CD14-positive monocyte (primary cell): ENCODE data around the gene ACTA1. TPM values are rescaled to one million over a fixed set of nuclear protein-coding genes. Genes with fewer than 3 reads are reported as not detected.
A peak's percentile ranks its signal among the peaks of the same experiment; 100 is the strongest.

Experiments used
- DNase-seq, 3 donors: peaks; one replicate each; pipeline ENCODE4 v3.0.0-alpha.2; 2011 to 2022
- H2AFZ ChIP-seq: 2 replicates; pipeline ENCODE4 v1.6.0; 2012; ENCODE audit warnings: mild to moderate bottlenecking, low read depth, low read length, inconsistent platforms; ENCODE audit not compliant: insufficient read depth, poor library complexity, severe bottlenecking
- H3K27ac ChIP-seq, 2 donors: 1 replicate in 1 of 2; 2 replicates in 1 of 2; pipeline ENCODE4 v1.5.1; 2012 to 2013; ENCODE audit warnings: low read length in 2 of 2, control low read depth in 1 of 2, inconsistent platforms in 1 of 2, low read depth in 1 of 2, mild to moderate bottlenecking in 1 of 2
- H3K27me3 ChIP-seq, 2 donors: one replicate each; pipeline versions ENCODE4 v1.6.0 to v1.6.1; 2011 to 2013; ENCODE audit warnings: low read length in 2 of 2; ENCODE audit not compliant: control insufficient read depth in 2 of 2, insufficient read depth in 2 of 2
- H3K36me3 ChIP-seq, 2 donors: replicated peaks in 1 of 2; 1 replicate in 1 of 2; 2 replicates in 1 of 2; pipeline versions ENCODE4 v1.5.1 to v1.6.1; 2012 to 2013; ENCODE audit warnings: low read length in 2 of 2, control low read depth in 1 of 2, inconsistent platforms in 1 of 2, mild to moderate bottlenecking in 1 of 2; ENCODE audit not compliant: insufficient read depth in 2 of 2, control insufficient read depth in 1 of 2
- H3K4me1 ChIP-seq, 2 donors: 1 replicate in 1 of 2; 2 replicates in 1 of 2; pipeline versions ENCODE4 v1.5.1 to v1.6.1; 2012 to 2013; ENCODE audit warnings: low read length in 2 of 2, control low read depth in 1 of 2, inconsistent platforms in 1 of 2, mild to moderate bottlenecking in 1 of 2, moderate library complexity in 1 of 2; ENCODE audit not compliant: insufficient read depth in 2 of 2, control insufficient read depth in 1 of 2
- H3K4me2 ChIP-seq: replicated peaks from 2 replicates; pipeline ENCODE3; 2012; ENCODE audit warnings: low read length, moderate library complexity, mild to moderate bottlenecking; ENCODE audit not compliant: poor library complexity, severe bottlenecking; ENCODE audit errors: extremely low read depth
- H3K4me3 ChIP-seq, 3 experiments: fragments of 200-600 bp in 1 of 3; sonication (generic) in 1 of 3; replicated peaks in 1 of 3; 1 replicate in 2 of 3; 2 replicates in 1 of 3; pipeline ENCODE4 v1.5.1; 2011 to 2013; ENCODE audit warnings: low read length in 3 of 3, mild to moderate bottlenecking in 3 of 3, control low read depth in 2 of 3, low read depth in 2 of 3, inconsistent platforms in 1 of 3, moderate library complexity in 1 of 3
- H3K79me2 ChIP-seq: 2 replicates; pipeline ENCODE4 v1.6.0; 2012; ENCODE audit warnings: mild to moderate bottlenecking, control low read depth, inconsistent platforms, low read length, moderate library complexity; ENCODE audit not compliant: insufficient read depth
- H3K9ac ChIP-seq: 2 replicates; pipeline ENCODE4 v1.6.0; 2017; ENCODE audit warnings: low read length, mild to moderate bottlenecking; ENCODE audit not compliant: insufficient read depth, poor library complexity, severe bottlenecking
- H3K9me3 ChIP-seq, 2 donors: replicated peaks in 1 of 2; 1 replicate in 1 of 2; 2 replicates in 1 of 2; pipeline versions ENCODE4 v1.5.1 to v1.6.1; 2012 to 2013; ENCODE audit warnings: low read length in 2 of 2, control low read depth in 1 of 2; ENCODE audit not compliant: control insufficient read depth in 1 of 2, insufficient read depth in 1 of 2
- H4K20me1 ChIP-seq: 2 replicates; pipeline ENCODE4 v1.6.0; 2012; ENCODE audit warnings: mild to moderate bottlenecking, low read length, control low read depth, moderate library complexity; ENCODE audit not compliant: insufficient read depth
- H3K27ac Mint-ChIP-seq, 7 donors: one replicate each; pipeline ENCODE4 v1.8.0; 2020; ENCODE audit warnings: mild to moderate bottlenecking in 7 of 7, mixed read lengths in 7 of 7, moderate library complexity in 6 of 7, inconsistent platforms in 2 of 7
- H3K27me3 Mint-ChIP-seq, 3 donors: one replicate each; pipeline ENCODE4 v1.8.0; 2021 to 2022; ENCODE audit warnings: low read depth in 3 of 3, mild to moderate bottlenecking in 3 of 3, mixed read lengths in 3 of 3, moderate library complexity in 3 of 3, inconsistent platforms in 1 of 3
- H3K36me3 Mint-ChIP-seq, 2 donors: one replicate each; pipeline ENCODE4 v1.8.0; 2020; ENCODE audit warnings: mixed read lengths in 2 of 2, inconsistent platforms in 1 of 2, mild to moderate bottlenecking in 1 of 2
- H3K4me1 Mint-ChIP-seq: one replicate; pipeline ENCODE4 v1.8.0; 2020; ENCODE audit warnings: mild to moderate bottlenecking, mixed read lengths
- H3K4me3 Mint-ChIP-seq, 2 donors: one replicate each; pipeline ENCODE4 v1.8.0; 2020; ENCODE audit warnings: mild to moderate bottlenecking in 2 of 2, mixed read lengths in 2 of 2, moderate library complexity in 1 of 2
- H3K9me3 Mint-ChIP-seq, 7 donors: one replicate each; pipeline ENCODE4 v1.8.0; 2020 to 2022; ENCODE audit warnings: mixed read lengths in 7 of 7, mild to moderate bottlenecking in 6 of 7, moderate library complexity in 6 of 7, inconsistent platforms in 2 of 7
- WGBS: methylation state at CpG from one replicate; pipeline ENCODE4 v1.1.5; 2013; ENCODE audit warnings: missing lambda C conversion rate; ENCODE audit not compliant: insufficient coverage; 5-methylcytosine and 5-hydroxymethylcytosine counted together
- intact Hi-C, 2 donors: fragments of 100-400 bp; cut with micrococcal nuclease; formaldehyde crosslinking; loops; one replicate each; pipeline versions ENCODE4 v1.15.0 to v1.15.1; 2023
- polyA plus RNA-seq, 3 donors: library from polyadenylated mRNA; depleted of rRNA in 1 of 3; unstranded in 2 of 3; stranded (reverse) in 1 of 3; fragments of 300-500 nt in 2 of 3; fragments of >200 nt in 1 of 3; fragmentation: Illumina TruSeq in 2 of 3; gene quantifications; 1 replicate in 2 of 3; 2 replicates in 1 of 3; pipeline ENCODE4 v1.2.3, GENCODE V29; 2012 to 2021
- TF ChIP-seq, protein P1 (sequence below): fragments of 200-600 bp; IDR thresholded peaks from one replicate; pipeline ENCODE4 v1.8.0; 2022; ENCODE audit warnings: antibody characterized with exemption, mild to moderate bottlenecking

ACTA1 gene
- polyA plus RNA-seq, 3 donors, result 0.72 TPM; not detected in 2

DNA sequence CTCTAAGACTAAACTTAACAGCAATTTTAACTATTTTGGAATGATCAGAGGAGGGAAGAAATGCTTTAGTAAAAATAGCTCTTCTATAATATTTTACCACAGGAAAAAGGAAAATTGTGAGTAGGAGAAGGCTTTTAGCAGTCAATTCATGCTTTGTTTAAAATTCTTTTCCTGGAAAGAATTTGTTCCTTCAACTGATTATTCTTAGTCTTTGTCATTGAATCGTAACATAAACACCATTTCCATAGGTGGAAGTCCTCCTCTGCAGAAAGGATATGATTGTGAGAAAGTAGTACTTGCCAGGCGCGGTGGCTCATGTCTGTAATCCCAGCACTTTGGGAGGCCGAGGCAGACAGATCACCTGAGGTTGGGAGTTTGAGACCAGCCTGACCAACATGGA, 11.9 kb upstream of the ACTA1 start:
- Histone ChIP-seq H4K20me1 (no peaks in the 10 kb centered on the region), H3K4me1 (no peaks in the 10 kb centered on the region), H3K36me3 (peaks cover 68 to 89% of the 10 kb centered on the region in 2 donors), H3K79me2 (no peaks in the 10 kb centered on the region), H3K4me2 (no peak overlapping the region), H3K9ac (no peak overlapping the region), H3K27me3 (no peaks in the 10 kb centered on the region), H2AFZ (no peak overlapping the region), H3K4me3 (no peak overlapping the region), H3K27ac (no peak overlapping the region), H3K9me3 (no peaks in the 10 kb centered on the region)
- Mint-ChIP-seq H3K27ac (peak overlapping the region in 2 of 7 donors; percentile 2 to 36), H3K4me3 (no peak overlapping the region), H3K9me3 (peaks cover 0 to 2% (median 0%) of the 10 kb centered on the region in 7 donors), H3K4me1 (no peaks in the 10 kb centered on the region), H3K36me3 (peaks cover 59 to 89% of the 10 kb centered on the region in 2 donors), H3K27me3 (no peaks in the 10 kb centered on the region)
- intact Hi-C loops, result no loop called here
- TF ChIP-seq, protein P1, sequence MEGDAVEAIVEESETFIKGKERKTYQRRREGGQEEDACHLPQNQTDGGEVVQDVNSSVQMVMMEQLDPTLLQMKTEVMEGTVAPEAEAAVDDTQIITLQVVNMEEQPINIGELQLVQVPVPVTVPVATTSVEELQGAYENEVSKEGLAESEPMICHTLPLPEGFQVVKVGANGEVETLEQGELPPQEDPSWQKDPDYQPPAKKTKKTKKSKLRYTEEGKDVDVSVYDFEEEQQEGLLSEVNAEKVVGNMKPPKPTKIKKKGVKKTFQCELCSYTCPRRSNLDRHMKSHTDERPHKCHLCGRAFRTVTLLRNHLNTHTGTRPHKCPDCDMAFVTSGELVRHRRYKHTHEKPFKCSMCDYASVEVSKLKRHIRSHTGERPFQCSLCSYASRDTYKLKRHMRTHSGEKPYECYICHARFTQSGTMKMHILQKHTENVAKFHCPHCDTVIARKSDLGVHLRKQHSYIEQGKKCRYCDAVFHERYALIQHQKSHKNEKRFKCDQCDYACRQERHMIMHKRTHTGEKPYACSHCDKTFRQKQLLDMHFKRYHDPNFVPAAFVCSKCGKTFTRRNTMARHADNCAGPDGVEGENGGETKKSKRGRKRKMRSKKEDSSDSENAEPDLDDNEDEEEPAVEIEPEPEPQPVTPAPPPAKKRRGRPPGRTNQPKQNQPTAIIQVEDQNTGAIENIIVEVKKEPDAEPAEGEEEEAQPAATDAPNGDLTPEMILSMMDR, result no peak
- 100% methylated on average over 1 of the region's 4 CpGs for WGBS
- no peak for DNase-seq

DNA sequence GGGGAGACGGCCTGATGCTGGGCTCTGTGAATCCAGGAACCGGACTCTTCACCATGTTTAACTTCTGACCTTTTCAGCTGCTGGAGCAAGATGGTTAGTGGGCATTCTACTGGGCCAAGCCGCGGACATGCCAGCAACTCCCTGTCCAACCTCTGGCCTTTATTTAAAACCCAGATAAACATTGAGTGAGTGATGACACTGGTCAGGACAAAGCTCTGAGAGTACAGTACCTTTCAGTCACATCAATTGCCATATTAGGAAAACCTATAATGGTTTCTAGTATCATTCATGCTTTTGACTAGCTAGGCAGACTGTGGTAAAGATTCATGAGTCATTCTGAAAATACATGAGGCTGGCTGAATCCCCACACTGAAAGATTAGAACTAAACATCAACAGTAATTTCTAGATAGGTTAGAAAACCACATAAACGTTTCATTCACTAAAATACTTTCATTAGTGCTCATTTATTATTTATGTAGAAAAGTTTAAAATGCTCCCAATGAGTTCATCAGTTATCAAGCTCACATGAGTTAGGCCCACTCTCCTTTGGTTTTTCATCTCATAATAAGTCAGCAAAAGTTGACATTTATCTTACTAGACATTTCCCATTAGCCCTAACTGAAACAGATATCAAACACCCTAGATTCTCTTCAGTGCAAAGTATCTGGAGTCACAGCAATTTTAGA, 7.1 kb upstream of the ACTA1 start:
- no peaks in the 10 kb centered on the region for H3K4me1 Mint-ChIP-seq
- Histone ChIP-seq H3K9me3 (no peaks in the 10 kb centered on the region), H3K27me3 (peaks cover under 1 to 11% of the 10 kb centered on the region in 2 donors), H3K4me2 (no peak overlapping the region), H3K4me3 (no peak overlapping the region), H3K36me3 (peaks cover 46 to 60% of the 10 kb centered on the region in 2 donors), H4K20me1 (no peaks in the 10 kb centered on the region), H3K27ac (no peak overlapping the region), H3K4me1 (no peaks in the 10 kb centered on the region), H3K79me2 (no peaks in the 10 kb centered on the region), H2AFZ (no peak overlapping the region), H3K9ac (no peak overlapping the region)
- H3K27me3 Mint-ChIP-seq, result peaks cover 14 to 17% (median 15%) of the 10 kb centered on the region in 3 donors
- no peak overlapping the region for H3K4me3 Mint-ChIP-seq
- H3K27ac Mint-ChIP-seq, result no peak overlapping the region
- intact Hi-C loops, result no loop called here
- peaks cover 49 to 64% of the 10 kb centered on the region in 2 donors for H3K36me3 Mint-ChIP-seq
- H3K9me3 Mint-ChIP-seq, result peaks cover 0 to 6% (median 0%) of the 10 kb centered on the region in 7 donors
- WGBS, result 100% methylated on average over 1 of the region's 5 CpGs
- no peak for DNase-seq
- TF ChIP-seq, protein P1, result no peak
